Fibroblast of upper back skin (primary cell): Measurements from ENCODE around the gene SOCS1.

Source experiments
- DNase-seq: peaks from one replicate; pipeline ENCODE4 v3.0.0-alpha.2; 2013

The SOCS1 gene

DNA sequence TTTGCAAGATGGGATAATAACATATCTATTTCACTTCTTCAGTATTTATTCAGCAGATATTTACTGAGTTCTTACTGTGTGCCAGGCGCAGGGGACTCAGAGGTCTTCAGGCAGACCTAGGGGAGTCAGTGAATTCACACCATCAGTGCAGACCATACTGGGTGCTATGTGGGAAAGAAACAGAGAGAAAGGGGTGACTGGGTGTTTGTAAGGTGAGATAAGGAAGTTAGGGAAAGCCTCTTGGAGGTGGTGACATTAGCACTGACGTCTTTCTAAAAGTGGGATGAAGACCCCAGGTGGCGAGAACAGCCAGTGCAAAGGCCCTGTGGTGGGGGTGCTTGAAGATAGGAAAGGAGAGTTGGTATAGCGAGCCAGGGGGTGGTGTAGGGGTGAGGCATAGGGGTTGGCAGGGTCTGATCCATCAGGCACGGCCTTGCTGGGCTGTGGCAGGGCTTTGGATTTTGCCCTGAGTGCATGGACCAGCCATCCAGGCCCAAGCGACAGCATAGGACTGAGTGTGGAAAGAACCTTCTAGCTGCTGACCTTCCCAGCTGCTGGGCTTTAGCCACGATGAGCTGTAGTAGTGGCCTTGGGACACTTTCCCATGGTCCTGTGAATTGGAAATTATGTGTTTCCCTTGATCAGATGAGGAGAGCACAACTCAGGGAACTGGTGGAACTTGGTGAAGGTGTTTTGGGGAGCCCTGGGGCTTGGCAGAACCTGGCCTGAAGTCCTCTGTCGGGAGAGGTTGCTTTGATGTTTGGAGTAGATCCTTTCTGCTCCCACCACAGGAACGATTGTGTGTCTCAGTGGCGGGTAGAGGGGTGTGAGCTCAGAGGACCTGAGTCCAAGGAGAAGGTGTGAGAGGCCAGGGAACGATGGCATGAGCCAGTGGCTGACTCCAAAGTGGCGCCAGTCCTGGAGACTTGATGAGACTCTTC is 3.9 kb upstream of the SOCS1 start:
- DNase-seq, result no peak

DNA sequence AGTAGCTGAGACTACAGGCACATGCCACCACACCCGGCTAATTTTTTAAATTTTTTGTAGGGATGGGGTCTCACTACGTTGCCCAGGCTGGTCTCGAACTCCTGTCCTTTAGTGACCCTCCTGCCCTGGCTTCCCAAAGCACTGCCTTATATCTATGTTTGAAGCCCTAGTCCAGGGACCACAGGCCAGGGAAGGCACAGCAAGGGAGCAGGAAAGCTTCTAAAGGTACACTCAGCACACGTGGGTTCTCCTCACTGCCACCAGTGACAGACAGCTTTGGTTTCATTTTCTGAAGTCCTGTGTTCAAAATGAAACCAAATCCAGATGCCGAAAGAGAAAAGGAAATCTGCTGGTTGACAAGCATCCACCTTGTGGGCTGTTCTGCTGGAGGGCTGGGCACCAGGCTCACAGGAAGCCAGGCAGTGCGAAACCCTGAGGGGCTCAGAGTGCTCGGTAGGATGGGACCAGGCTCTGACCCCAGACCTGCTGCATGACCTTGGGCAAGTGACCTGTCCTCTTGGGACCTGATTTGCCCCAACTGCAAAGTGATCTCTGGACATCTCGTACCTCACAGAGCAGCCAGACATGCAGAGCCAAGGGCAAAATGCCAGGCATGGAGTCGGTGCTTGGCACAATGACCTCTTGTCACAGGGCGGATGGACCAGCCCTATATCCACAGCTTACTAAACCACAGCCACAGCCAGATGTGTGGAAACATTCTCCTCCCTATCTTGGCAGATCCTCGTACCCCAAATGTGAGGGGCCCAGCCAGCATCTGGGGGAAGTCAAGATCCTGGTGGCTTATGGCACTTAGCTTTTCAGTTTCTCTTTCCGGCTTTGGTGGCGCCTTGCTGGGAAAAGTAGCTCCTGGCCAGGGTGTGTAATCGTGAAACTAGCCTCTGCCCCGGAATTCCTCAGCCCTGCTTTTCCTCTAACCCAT is 2.8 kb upstream of the SOCS1 start:
- no peak for DNase-seq

DNA sequence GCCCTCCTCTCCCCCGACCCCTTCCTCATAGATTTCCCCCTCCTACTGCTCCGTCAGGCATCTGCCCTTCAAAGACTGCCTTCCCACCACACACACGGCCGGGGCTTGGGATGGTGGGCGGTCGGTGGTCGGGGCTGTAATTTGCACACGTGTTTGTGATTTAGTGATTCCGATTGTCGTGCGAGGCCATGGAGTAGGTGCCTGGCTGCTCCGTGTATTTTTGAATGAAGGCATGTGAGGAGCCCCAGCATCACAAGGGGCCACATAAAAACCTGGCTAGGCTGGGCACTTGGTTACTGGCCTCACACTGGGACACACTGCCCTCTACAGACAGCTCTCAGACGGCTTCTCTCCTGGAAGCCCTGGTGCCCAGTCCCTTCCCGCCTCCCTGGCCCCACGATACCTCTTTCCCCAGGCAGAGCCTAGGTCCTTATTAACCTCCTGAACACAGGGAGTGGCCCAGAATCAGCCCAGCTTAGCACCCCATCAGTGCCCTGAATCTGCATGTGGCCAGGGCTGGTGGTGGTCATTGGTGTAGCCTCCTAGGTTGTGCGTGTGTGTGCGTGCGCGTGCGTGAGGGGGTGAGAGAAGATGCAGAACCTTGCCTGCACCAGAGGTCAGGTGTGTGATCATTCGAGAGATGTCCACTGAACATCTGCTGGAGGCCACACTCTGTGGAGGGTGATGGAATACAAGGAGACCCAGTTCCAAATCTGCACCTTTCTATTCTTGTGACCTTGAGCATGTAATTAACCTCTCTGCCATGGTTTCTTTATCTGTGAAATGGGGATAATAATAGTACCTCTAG is 1.3 kb upstream of the SOCS1 start:
- DNase-seq, result peak; percentile 80

DNA sequence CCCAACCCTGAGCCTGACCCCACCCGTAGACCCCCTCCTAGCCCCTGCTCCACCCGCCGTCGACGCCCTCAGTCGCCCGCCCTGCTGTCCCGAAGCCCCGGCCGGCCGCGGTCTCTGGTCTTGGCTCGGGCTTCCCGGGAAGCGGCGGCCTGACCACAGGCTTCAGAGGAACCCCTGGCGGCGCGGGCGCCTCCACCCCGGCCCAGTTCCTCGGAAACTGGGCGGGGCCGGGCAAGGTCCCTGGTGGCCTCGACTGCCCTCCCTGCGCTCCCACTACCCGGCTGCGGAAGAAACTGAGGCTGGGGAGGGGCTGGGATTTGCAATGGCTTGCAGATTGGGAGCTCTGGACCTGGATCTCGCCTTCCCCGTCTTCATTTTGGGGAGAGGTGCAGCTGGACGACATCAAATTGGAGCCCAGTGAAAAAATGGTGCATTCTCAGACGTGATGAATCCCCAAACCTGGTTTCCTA is 692 bp upstream of the SOCS1 start:
- DNase-seq, result peak; percentile 44

DNA sequence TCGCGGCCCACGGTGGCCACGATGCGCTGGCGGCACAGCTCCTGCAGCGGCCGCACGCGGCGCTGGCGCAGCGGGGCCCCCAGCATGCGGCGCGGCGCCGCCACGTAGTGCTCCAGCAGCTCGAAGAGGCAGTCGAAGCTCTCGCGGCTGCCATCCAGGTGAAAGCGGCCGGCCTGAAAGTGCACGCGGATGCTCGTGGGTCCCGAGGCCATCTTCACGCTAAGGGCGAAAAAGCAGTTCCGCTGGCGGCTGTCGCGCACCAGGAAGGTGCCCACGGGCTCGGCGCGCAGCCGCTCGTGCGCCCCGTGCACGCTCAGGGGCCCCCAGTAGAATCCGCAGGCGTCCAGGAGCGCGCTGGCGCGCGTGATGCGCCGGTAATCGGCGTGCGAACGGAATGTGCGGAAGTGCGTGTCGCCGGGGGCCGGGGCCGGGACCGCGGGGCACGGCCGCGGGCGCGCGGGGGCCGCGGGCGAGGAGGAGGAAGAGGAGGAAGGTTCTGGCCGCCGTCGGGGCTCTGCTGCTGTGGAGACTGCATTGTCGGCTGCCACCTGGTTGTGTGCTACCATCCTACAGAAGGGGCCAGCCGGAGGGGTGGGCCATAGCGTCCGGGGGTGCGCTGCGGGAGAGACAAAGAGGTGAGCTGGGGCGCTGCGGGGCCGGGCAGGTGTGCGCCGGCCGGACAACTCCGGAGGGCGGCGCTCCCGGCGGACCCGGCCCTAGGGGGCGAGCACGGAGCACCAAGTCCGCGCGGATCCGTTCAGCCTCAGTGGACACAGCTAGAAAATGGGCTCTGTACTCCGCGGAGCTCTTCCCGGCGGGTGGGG is 879 bp downstream of the SOCS1 start:
- peak; percentile 44 for DNase-seq

DNA sequence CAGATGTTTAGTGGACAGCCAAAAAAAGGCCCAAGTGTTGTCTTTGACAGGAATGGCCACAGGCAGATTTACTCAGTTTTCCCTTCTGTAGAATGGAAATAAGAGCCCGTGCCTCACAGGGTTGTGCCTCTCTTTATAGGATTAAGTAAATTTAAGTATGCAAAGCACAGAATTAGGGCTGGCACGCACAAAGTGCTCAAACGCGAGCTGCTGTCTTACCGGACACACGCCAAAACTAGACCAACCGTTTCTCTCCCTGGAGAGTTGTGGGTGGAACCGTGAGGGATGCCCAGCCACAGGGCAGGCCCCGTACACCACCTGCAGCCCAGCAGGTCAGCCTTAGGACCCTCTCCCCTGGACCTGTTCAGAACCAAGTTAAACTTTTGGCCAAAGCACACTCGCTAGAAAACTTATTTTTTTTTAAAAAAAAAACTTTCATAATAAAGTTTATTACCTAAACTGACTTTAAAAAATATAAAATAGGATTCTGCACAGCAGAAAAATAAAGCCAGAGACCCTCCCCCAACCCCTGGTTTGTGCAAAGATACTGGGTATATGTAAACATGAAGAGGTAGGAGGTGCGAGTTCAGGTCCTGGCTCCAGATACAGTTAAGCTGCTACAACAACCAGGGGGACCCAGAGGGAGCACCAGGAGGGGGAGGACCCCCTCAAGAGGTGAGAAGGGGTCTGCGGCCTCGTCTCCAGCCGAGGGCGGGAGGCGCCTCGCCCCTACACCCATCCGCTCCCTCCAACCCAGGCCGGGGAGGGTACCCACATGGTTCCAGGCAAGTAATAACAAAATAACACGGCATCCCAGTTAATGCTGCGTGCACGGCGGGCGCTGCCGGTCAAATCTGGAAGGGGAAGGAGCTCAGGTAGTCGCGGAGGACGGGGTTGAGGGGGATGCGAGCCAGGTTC is 1.8 kb downstream of the SOCS1 start:
- DNase-seq, result no peak

DNA sequence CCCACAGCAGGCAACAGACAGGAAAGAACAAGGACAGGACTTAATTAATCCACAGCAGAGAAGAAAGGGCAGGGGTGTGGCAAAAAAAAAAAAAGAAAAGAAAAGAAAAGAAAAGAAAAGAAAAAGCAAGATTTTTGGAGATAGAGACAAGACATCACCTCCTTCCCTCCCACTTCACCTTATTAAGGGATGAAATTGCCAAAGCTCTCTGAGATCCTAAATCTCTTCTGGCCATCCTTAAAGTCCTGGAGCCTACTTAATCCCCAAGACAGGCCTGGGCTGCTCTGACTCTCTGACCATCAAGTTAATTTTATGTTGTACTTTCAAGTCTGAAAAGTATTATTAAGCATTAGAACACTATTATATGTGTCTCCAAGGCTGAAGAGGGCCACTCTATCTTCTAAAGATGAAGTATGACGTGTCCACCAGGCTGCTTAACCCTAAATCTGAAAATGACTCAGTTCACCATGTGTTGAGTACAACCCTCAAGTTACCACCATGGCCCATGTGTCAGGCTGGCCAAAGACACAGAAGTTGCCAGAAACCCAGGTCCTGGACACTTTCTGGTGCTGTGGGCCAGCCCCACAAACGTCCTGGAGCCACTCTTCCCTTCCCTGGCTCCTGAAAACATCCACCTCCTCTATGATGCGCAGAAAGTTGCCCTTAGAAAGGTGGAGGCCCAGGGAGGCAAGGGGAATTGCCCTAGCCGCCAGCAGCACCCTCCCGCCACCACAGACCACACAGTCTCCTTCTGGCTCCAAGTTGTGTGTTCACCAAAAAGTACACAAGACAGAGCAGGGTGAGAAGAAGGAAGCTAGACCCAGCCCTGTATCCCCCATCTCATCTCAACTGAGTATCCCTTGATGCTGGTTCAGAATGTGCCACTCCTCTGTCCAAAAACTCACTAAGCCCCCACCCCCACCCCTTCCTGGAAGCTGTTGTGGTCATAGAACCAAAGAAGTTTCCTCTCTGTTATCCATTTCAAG is 2.7 kb downstream of the SOCS1 start:
- DNase-seq, result no peak

DNA sequence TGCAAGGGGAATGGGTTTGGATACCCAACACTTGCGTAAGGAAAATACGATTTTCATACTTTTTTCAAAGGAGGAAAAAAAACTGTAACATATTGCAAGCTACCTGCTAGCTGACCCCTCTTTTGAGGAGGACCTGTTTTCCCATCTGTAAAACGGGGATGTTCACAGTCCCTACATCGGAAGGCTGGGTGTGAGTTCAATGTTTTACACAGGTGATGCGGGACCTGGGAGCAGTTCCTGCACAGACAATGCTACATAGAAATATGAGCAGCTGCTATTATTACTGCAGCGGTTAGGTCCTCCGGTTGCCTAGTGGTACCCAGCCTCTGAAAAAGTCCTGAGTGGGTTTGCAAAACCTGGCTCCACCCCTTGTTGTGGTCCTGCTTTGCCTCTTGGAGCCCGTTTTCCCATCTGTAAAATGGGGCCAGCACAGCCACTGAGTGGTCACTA is 3.5 kb downstream of the SOCS1 start:
- no peak for DNase-seq

DNA sequence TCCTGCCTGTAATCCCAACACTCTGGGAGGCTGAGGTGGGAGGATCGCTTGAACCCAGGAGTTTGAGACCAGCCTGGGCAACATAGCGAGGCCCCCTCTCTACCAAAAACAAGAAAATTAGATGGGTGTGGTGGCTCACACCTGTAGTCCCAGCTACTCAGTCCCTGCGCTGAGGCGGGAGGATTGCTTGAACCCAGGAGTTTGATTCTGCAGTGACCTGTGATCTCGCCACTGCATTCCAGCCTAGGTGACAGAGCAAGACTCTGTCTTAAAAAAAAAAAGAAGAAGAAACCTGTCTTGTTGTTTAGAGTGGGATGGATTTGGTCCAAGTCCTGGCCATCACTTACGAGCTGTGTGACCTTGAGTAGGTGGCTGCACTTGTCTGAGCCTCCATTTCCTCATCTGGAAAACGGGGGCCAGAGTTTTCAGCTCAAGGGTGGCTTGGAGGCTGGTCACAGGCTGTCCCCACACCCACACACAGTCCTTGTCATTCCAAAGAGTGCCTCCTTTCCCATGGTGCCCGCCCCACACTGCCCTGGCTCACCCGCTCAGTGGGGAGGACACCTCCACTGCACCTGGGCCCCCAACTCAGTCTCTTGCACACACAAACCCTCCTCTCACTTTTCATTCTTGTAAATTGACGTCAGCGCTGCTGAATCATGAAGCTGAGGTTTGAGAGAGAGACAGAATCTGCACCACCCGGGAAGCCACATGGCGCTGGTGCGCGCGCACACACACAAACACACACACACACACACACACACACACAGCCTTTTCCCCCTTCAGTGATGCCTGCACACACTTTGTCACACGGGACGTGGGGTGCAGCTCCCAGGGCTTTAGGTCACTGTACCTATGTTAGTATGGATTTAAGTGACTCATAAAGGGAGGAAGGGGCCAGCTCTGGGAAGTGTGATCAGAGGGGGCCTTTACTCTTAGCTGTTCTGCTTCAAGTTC is 4.2 kb downstream of the SOCS1 start:
- peak; percentile 82 for DNase-seq

DNA sequence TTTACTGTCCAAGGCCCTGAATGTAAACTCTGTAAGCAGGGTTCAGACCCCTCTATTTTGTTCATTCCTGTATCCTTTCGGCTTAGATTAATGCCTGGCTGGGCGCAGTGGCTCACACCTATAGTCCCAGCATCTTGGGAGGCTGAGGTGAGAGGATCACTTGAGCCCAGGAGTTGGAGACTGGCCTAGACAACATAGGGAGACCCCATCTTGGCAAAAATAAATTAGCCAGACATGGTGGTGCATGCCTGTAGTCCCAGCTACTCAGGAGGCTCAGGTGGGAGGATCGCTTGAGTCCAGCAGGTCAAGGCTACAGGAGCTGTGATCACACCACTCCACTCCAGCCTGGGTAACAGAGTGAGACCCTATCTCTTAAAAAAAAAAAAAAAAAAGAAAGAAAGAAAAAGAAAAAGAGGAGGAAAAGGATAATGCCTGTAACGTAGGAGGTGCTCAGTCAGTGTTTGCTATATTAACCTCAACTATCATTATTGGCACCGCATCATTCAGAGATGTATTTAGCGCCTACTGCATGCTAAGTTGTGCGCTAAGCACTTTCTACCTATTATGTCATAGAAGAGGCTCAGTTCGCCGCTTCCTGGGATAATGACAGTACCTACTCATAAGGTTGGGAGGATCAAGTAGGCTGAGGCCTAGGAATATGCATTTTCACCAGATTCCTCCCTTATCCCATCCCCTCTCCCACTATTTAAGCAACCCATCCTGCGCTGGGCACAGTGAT is 5.0 kb downstream of the SOCS1 start:
- no peak for DNase-seq

DNA sequence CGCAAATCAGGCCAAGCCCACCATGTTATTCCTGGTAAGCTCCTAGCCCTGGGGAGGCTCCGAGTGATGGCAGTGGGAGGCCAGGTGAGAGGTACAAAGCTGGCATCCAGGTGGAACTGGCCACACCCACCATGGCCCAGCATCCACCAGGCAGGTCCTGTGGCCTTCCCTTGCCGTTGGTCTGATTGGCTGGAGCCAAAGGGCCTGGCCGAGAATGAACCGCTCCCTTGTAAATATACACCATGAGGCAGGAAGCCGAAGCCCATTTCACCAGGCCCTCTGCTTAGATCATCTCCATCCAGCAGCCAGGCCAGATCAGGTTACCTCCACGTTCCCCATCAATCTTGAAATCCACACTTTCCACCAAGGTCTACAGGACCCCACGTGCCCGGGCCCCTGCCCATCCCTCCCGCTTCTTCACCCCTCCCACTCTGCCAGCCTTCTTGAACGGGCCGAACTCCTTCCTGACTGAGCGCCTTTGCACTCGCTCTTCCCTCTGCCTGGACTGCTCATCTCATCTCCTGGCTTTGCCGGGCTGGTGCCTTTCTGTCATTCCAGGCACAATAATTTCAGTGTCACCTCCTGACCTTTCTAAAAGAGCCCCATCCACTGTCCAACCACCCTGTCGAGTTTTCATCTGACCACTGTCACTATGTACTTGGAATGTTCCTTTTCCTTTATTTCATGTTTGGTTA is 5.8 kb downstream of the SOCS1 start:
- DNase-seq, result peak; percentile 46

DNA sequence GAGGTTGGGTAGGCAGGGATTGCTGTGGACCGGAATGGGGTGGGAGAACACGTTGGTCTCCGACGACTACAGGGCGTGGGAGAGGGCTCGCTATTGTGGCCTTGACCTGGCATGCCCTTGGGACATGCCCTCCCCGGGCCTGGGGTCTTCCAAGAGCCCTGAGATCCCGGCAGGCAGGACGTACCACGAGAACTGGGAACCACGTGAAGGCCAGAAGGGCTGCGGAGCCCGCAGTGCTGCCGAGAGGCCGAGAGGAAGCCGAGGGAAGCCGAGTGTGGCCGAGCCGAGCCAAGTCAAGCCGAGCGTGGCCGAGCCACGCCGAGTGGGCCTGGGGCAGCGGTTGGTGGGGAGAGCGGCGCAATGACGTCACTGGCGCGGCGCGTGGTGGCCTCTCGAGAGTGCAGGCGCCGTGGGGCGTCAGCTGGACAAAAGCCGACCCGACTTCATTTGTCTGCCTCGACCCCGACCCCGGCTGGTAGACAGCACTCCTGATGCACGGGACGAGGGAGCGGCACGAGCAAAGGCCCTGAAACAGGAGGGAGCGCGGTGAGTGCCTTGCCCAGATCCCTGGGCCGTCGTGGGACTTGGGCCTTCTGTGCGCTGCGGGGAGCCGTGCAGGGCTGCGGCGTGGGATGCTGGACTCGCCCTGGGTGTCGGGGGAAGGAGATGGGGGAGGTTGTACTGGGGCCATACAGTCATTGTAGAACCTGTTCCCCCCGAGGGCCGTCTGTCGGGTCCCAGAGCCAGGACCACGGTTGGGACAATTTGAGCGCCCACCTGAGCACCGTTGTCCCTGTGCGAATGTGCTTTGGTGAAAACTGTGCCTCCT is 6.6 kb downstream of the SOCS1 start:
- DNase-seq, result no peak

DNA sequence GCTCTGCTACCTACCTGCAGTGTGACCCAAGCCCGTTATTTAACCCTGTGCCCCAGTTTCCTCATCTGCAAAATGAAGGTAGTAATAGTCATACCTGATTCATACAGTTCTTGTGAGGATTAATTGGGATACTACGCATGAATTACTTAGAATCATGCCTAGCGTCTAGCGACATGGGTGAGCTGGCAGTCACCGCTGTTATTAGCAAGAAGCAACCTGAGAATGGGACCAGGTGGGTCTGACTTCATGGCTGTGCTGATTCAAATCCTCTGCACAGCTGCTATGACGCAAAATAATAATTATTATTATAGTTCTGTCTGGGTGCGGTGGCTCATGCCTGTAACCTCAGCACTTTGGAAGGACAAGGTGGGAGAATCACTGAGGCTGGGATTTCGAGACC is 7.9 kb downstream of the SOCS1 start:
- no peak for DNase-seq

DNA sequence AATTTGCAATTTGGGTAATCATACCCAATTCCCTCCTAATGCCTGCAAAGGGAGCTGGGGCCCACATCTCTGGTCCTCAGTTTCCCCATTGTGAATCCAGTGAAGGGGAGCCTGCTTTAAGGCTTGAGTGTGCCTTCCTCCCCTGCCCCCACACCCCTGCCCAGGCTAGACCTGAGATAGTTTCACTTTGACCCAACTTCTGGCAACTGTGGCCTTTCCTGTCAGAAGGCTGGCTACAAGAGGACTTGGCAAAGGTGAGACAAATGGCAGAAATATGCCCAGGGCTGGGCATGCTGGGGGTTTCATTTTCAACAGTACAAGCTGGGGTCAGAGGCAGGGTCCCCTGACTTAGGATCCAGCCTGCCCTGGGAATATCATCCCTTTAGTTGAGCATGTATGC is 10.0 kb downstream of the SOCS1 start:
- no peak for DNase-seq

DNA sequence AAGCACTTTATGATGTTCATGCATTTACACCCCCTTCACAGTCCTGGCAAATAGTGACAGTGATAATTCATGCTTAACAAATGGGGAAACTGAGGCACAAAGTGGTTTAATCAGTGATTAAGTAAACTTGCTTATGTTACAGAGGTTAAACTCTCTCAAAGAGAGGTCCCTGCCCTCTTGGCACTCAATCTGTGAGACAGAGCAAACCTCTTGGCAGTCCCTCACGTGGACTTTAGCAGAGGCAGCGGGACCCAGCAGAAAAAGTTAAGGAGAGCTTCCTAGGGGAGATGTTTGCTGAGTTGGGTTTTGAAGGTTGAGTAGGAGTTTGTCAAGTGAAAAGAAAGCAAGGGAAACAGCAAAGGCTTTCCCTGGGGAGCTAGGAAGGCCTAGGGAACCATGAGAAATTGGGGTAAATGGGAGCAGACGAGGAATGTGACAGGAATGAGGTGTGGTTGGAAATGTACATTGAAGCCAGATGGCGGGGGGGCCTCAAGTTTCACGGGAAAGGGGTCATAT is 10.7 kb downstream of the SOCS1 start:
- no peak for DNase-seq

DNA sequence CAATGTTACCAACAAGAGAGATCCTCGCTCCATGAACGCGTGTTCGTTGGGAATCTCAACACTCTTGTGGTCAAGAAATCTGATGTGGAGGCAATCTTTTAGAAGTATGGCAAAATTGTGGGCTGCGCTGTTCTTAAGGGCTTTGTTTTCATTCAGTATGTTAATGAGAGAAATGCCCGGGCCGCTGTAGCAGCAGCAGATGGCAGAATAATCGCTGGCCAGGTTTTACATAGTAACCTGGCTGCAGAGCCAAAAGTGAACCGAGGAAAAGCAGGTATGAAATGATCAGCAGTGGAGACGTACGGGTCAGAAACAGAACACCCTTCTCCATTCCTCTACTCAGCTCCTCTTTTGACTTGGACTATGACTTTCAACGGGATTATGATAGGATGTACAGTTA is 13.3 kb downstream of the SOCS1 start:
- no peak for DNase-seq
